HG02571 (cell line): ENCODE data around the gene PTPN22.
A peak's percentile ranks its signal among the peaks of the same experiment; 100 is the strongest.

Experiments used
- ATAC-seq: cut with Tn5 transposase; IDR thresholded peaks from one replicate; pipeline ENCODE4 v1.9.1; 2021; ENCODE audit warnings: mild to moderate bottlenecking, moderate library complexity; ENCODE audit not compliant: unreplicated experiment

The PTPN22 gene

GRCh38 chr1:113804421-113805255, 66.9 kb downstream of the PTPN22 start:
- ATAC-seq = no peak

GRCh38 chr1:113802367-113803007, 69.0 kb downstream of the PTPN22 start:
- no peak for ATAC-seq

GRCh38 chr1:113800487-113800886, 71.0 kb downstream of the PTPN22 start:
- no peak for ATAC-seq

- ATAC-seq = no peak
Observed at GRCh38 chr1:113797472-113797871, 74.0 kb downstream of the PTPN22 start.

- no peak for ATAC-seq
Observed at GRCh38 chr1:113793878-113794834, 77.4 kb downstream of the PTPN22 start.

GRCh38 chr1:113792986-113793385, 78.5 kb downstream of the PTPN22 start:
- no peak for ATAC-seq

- no peak for ATAC-seq
Observed at GRCh38 chr1:113792471-113792870, 79.0 kb downstream of the PTPN22 start.

GRCh38 chr1:113788802-113789201, 82.7 kb downstream of the PTPN22 start:
- ATAC-seq = no peak

GRCh38 chr1:113787663-113788062, 83.8 kb downstream of the PTPN22 start:
- no peak for ATAC-seq

- ATAC-seq = no peak
Observed at GRCh38 chr1:113786069-113786468, 85.4 kb downstream of the PTPN22 start.

GRCh38 chr1:113784104-113784779, 87.3 kb downstream of the PTPN22 start:
- peak; percentile 43 for ATAC-seq

- ATAC-seq = peak; percentile 85
Observed at GRCh38 chr1:113783254-113784103, 88.0 kb downstream of the PTPN22 start.

- ATAC-seq = no peak
Observed at GRCh38 chr1:113782406-113782805, 89.1 kb downstream of the PTPN22 start.

GRCh38 chr1:113780374-113781146, 91.0 kb downstream of the PTPN22 start:
- no peak for ATAC-seq

- ATAC-seq = no peak
Observed at GRCh38 chr1:113779542-113779941, 92.0 kb downstream of the PTPN22 start.

GRCh38 chr1:113777561-113777960, 94.0 kb downstream of the PTPN22 start:
- no peak for ATAC-seq

GRCh38 chr1:113770031-113770430, 101.5 kb downstream of the PTPN22 start:
- ATAC-seq = no peak

- ATAC-seq = no peak
Observed at GRCh38 chr1:113769601-113769970, 101.9 kb downstream of the PTPN22 start.
